NT2/D1 (cell line): ENCODE measurements around the gene CLEC16A.

Experiments used
- SUZ12 ChIP-seq: IDR thresholded peaks from 2 replicates; pipeline ENCODE4 v1.6.1; 2011; ENCODE audit not compliant: insufficient read length, insufficient read depth; ENCODE audit errors: extremely low read depth
- YY1 ChIP-seq: IDR thresholded peaks from 2 replicates; pipeline ENCODE4 v1.6.1; 2011; ENCODE audit not compliant: insufficient read length, insufficient read depth

- no peak for TF ChIP-seq SUZ12
- TF ChIP-seq YY1 = no peak
Measured at GRCh38 chr16:11088831-11089230, 144.5 kb downstream of the CLEC16A start.
